ENCODE data around the gene DUSP6.

GRCh38 chr12:89356069-89356665, 3.9 kb upstream of the DUSP6 start:
- no peak for TF ChIP-seq POLR2AphosphoS5 (IDR thresholded peaks at IDR 0.05; ENCODE audit: insufficient read depth in 1 of 2, low read depth in 1 of 2)
- TF ChIP-seq CTCF (IDR thresholded peaks at IDR 0.05) = no peak
